Aorta (tissue), 5 donors: Measurements from ENCODE around the gene SLC29A1. TPM values are rescaled to one million over a fixed set of nuclear protein-coding genes. Genes with fewer than 3 reads are reported as not detected.

Source experiments
- ATAC-seq: fragments of 200-7000 bp; cut with Tn5 transposase; one replicate; pipeline ENCODE4 v1.9.1; 2022; ENCODE audit warnings: moderate library complexity; ENCODE audit not compliant: low FRiP score
- DNase-seq, 2 donors: peaks; one replicate each; pipeline ENCODE4 v3.0.0-alpha.2; 2020
- H3K27ac ChIP-seq, 2 donors: one replicate each; pipeline ENCODE4 v1.5.1; 2013; ENCODE audit warnings: low read length in 2 of 2, mild to moderate bottlenecking in 2 of 2, moderate library complexity in 2 of 2, control low read depth in 1 of 2, inconsistent platforms in 1 of 2, low read depth in 1 of 2
- H3K27me3 ChIP-seq, 2 donors: one replicate each; pipeline ENCODE4 v1.6.1; 2013; ENCODE audit warnings: control low read depth in 1 of 2, low read length in 1 of 2, mild to moderate bottlenecking in 1 of 2, moderate library complexity in 1 of 2; ENCODE audit not compliant: insufficient read depth in 2 of 2, control insufficient read depth in 1 of 2
- H3K36me3 ChIP-seq, 2 donors: one replicate each; pipeline ENCODE4 v1.6.1; 2013; ENCODE audit warnings: control low read depth in 1 of 2, low read length in 1 of 2, mild to moderate bottlenecking in 1 of 2; ENCODE audit not compliant: insufficient read depth in 2 of 2, control insufficient read depth in 1 of 2
- H3K4me1 ChIP-seq, 2 donors: one replicate each; pipeline ENCODE4 v1.6.1; 2013; ENCODE audit warnings: low read length in 2 of 2, control low read depth in 1 of 2, mild to moderate bottlenecking in 1 of 2, moderate library complexity in 1 of 2; ENCODE audit not compliant: insufficient read depth in 2 of 2, control insufficient read depth in 1 of 2
- H3K4me3 ChIP-seq, 2 donors: one replicate each; pipeline ENCODE4 v1.5.1; 2013; ENCODE audit warnings: low read length in 2 of 2, control low read depth in 1 of 2, mild to moderate bottlenecking in 1 of 2
- H3K9me3 ChIP-seq: one replicate; pipeline ENCODE4 v1.6.1; 2013; ENCODE audit warnings: mild to moderate bottlenecking, low read length; ENCODE audit not compliant: control insufficient read depth
- WGBS, 2 donors: extraction: QIAGEN DNeasy Blood & Tissue Kit; methylation state at CpG; one replicate each; pipeline ENCODE4 v1.1.7; 2013; 5-methylcytosine and 5-hydroxymethylcytosine counted together
- intact Hi-C, 2 donors: fragments of 100-400 bp; cut with DNase I; formaldehyde crosslinking; loops; one replicate each; pipeline versions ENCODE4 v1.14.2 to v1.15.0; 2022
- polyA plus RNA-seq, 2 donors: library from polyadenylated mRNA; stranded (reverse); fragments of 200-250 nt; gene quantifications; one replicate each; pipeline ENCODE4 v1.2.3, GENCODE V29; 2013
- total RNA-seq, 2 donors: library from RNA; stranded (reverse); fragmentation: NEBNext Ultra II Directional; extraction: Animal tissue kit (Norgen Biotek cat#: 25700); gene quantifications; one replicate each; pipeline ENCODE4 v1.2.1, GENCODE V29; 2021
- donor health status: healthy with polysubstance abuse.
- donor health status: Bipolar disorder and iron deficiency.
- donor health status: DM: no; HTN: no; CAD: no.
- donor health status: DM: no; HTN: no; CAD: no.
- donor health status: DM: yes; HTN: yes; CAD: no.

SLC29A1 gene
- total and polyA plus RNA-seq, 4 donors, result 38.3 to 142 (median 121) TPM

DNA sequence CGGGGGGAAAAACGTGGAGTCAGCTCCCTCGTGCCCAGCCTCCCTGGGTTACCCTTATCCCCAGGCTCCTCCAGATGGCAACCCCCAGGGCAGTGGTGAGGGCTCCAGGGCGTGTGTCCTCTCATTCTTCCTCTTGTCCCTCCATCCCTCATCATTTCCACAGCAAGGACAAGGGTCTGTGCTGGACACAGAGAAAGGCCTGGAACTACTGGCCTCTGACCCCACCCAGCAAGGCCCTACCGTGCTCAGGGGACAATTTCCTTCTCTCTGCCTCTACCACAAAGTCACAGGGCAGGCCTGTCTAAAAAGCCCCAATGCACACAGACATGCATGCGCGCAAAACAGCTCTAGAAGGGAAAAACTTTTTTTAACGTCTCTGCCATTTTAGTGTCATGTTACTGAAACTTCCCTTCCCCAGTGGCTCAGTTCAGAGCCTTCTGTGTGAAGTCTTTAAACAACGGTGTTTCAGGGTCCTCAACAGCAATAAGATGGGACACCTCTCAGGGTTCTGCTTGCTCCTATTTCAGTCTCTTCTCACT lies 35.0 kb downstream of the SLC29A1 start:
- peak in 1 of 2 donors; percentile 68 for DNase-seq
- WGBS, 2 donors, result 85 to 89% methylated on average over 9 of the region's 9 CpGs
- no peak overlapping the region for H3K4me3 ChIP-seq
- no peaks in the 10 kb centered on the region for H3K27me3 ChIP-seq
- intact Hi-C loops, result loop anchor here in 1 of 2 donors (5.0 kb wide), 2 partner anchors 86 to 161 kb away; no protein-coding TSS in a partner anchor
- no peak overlapping the region for H3K27ac ChIP-seq
- H3K4me1 ChIP-seq, result peaks cover 0 to 2% of the 10 kb centered on the region in 2 donors
- H3K36me3 ChIP-seq, result peaks cover 1 to 2% of the 10 kb centered on the region in 2 donors
- no peak for ATAC-seq
- no peaks in the 10 kb centered on the region for H3K9me3 ChIP-seq

GRCh38 chr6:44258921-44259320 lies 35.5 kb downstream of the SLC29A1 start:
- Histone ChIP-seq H3K27ac (no peak overlapping the region), H3K4me3 (no peak overlapping the region), H3K36me3 (peaks cover 0 to 1% of the 10 kb centered on the region in 2 donors), H3K27me3 (no peaks in the 10 kb centered on the region), H3K4me1 (peaks cover 0 to 2% of the 10 kb centered on the region in 2 donors), H3K9me3 (no peaks in the 10 kb centered on the region)
- 93 to 94% methylated on average over 3 of the region's 3 CpGs for WGBS, 2 donors
- DNase-seq (peak in 1 of 2 donors; percentile 59), ATAC-seq (no peak)
- intact Hi-C loops, result loop anchor here in 1 of 2 donors (5.0 kb wide), 2 partner anchors 87 to 162 kb away; no protein-coding TSS in a partner anchor

DNA sequence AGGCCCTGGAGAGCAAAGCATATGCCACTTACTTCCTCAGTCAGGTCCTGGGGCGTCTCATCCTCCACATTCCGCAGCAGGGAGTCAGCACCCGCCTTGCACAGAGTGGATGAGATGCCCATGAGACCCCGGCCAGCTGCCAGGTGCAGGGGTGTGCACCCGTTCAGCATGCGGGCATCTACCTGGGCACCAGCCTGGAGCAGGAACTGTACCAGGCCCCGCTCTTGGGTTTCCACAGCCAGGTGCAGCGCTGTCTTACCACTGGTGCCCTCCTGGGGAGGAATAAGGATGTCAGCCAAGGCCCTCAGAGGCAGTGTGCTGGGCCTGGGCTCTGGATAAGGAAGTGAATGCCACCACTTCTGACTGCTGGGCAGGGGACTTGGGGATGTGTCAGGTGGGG lies 36.6 kb downstream of the SLC29A1 start:
- no peak overlapping the region for H3K4me3 ChIP-seq
- peak in 1 of 2 donors; percentile 69 for DNase-seq
- ATAC-seq, result no peak
- H3K9me3 ChIP-seq, result no peaks in the 10 kb centered on the region
- no peaks in the 10 kb centered on the region for H3K36me3 ChIP-seq
- peaks cover 0 to 6% of the 10 kb centered on the region in 2 donors for H3K4me1 ChIP-seq
- intact Hi-C loops, result no loop called here
- WGBS, 2 donors, result 96 to 97% methylated on average over 8 of the region's 8 CpGs
- H3K27ac ChIP-seq, result no peak overlapping the region
- no peaks in the 10 kb centered on the region for H3K27me3 ChIP-seq

- no peak for ATAC-seq
- Histone ChIP-seq H3K4me1 (peaks cover 0 to 6% of the 10 kb centered on the region in 2 donors), H3K9me3 (no peaks in the 10 kb centered on the region), H3K27ac (no peak overlapping the region), H3K36me3 (no peaks in the 10 kb centered on the region), H3K4me3 (no peak overlapping the region), H3K27me3 (no peaks in the 10 kb centered on the region)
- peak in 1 of 2 donors; percentile 37 for DNase-seq
- 92 to 98% methylated on average over 6 of the region's 6 CpGs for WGBS, 2 donors
- intact Hi-C loops, result no loop called here
Measured at GRCh38 chr6:44260451-44261297, 37.3 kb downstream of the SLC29A1 start.

DNA sequence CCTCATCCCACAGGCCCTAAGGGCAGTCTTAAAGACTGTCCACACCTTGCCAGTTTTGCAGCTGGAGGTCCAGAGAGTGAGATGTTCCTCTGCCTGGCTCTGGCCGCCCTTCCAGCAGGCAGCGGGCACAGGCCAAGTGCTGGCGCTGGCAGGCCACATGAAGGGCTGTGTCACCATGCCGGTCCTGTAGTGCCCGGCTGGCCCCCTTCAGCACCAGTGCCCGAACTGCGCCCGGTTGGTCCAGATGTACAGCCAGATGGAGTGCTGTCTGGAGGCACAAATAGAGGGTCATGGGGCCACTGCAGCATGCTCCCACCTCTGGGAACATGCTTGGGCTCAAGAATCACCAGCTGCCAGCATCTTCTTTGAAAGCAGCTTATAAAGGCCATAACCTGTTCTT lies 38.2 kb downstream of the SLC29A1 start:
- Histone ChIP-seq H3K4me3 (no peak overlapping the region), H3K9me3 (no peaks in the 10 kb centered on the region), H3K27me3 (no peaks in the 10 kb centered on the region), H3K27ac (no peak overlapping the region), H3K4me1 (peaks cover 0 to 4% of the 10 kb centered on the region in 2 donors), H3K36me3 (no peaks in the 10 kb centered on the region)
- peak in 1 of 2 donors; percentile 60 for DNase-seq
- WGBS, 2 donors, result 89 to 93% methylated on average over 8 of the region's 8 CpGs
- intact Hi-C loops, result no loop called here
- ATAC-seq, result no peak

DNA sequence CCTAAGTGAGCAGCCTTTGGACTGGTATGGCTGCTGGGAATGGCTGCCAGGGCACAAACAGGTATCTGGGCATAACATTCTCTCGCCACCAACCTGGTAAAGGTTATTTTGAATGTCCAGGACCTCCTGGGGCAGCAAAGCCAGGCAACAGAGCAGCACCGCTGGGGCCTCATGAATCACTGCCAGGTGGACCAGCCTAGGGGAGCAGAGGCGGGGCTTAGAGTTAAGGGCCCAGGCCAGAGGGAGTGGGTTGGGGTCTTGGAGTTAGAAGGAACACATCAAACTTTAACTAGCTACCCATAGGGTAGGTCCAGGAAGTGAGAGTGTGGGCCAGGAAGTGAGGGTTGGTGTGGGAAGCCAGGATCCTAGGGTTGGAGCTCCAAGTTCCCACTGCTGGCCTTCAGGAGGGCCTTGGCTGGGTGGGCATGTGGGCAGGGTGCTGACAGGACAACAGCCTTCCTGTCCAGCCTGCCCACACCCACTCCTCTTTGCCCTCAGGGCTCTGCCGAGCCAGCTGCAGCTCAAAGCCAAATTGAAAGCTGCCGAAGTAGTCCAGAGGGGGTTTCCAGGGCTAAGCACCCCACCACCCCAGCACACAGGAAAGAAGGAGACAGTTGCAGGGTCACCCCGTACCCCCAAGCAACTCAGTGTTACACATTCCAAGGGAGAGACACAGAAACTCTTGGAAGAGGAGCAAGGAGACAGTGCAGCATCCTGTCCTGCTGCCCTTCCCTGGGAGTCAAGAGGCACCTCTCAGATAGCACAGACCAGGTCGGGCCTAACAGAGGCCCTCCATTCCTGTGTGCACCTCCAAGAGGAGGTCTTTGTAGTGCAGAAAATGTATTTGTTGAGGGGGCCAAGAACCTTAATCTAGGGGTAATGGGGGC lies 39.3 kb downstream of the SLC29A1 start:
- Histone ChIP-seq H3K9me3 (no peaks in the 10 kb centered on the region), H3K27ac (no peak overlapping the region), H3K4me1 (peaks cover 0 to 4% of the 10 kb centered on the region in 2 donors), H3K4me3 (no peak overlapping the region), H3K36me3 (no peaks in the 10 kb centered on the region), H3K27me3 (no peaks in the 10 kb centered on the region)
- WGBS, 2 donors, result 68 to 79% methylated on average over 7 of the region's 7 CpGs
- intact Hi-C loops, result no loop called here
- ATAC-seq (no peak), DNase-seq (peak in 1 of 2 donors; percentile 71)

- DNase-seq (peak in 1 of 2 donors; percentile 67), ATAC-seq (no peak)
- H3K27ac ChIP-seq, result no peak overlapping the region
Measured at GRCh38 chr6:44263354-44264100, 40.1 kb downstream of the SLC29A1 start.

More at GRCh38 chr6:44263354-44264100, 40.1 kb downstream of the SLC29A1 start:
- no peaks in the 10 kb centered on the region for H3K9me3 ChIP-seq
- intact Hi-C loops, result no loop called here
- H3K36me3 ChIP-seq, result no peaks in the 10 kb centered on the region
- no peak overlapping the region for H3K4me3 ChIP-seq
- WGBS, 2 donors, result 61 to 67% methylated on average over 9 of the region's 9 CpGs
- peaks cover 0 to 4% of the 10 kb centered on the region in 2 donors for H3K4me1 ChIP-seq
- no peaks in the 10 kb centered on the region for H3K27me3 ChIP-seq
